NCI-H345 (cell line): Measurements from ENCODE around the gene ADAMTS12.

ENCODE experiments used
- DNase-seq: peaks from one replicate; lab custom pipeline; 2025; lab: John Stamatoyannopoulos, UW

The ADAMTS12 gene

GRCh38 chr5:33474931-33475499 lies 416.8 kb downstream of the ADAMTS12 start:
- no peak for DNase-seq

- DNase-seq = no peak
Measured at GRCh38 chr5:33474004-33474403, 417.8 kb downstream of the ADAMTS12 start.
